SKM-1 treated with dmso at 0.1 percent for 144 hours (cell line): ENCODE measurements around the gene NSUN3.

ENCODE experiments used
- DNase-seq: peaks from one replicate; lab custom pipeline; 2025; ENCODE audit not compliant: unreplicated experiment; lab: John Stamatoyannopoulos, UW

The NSUN3 gene

DNA sequence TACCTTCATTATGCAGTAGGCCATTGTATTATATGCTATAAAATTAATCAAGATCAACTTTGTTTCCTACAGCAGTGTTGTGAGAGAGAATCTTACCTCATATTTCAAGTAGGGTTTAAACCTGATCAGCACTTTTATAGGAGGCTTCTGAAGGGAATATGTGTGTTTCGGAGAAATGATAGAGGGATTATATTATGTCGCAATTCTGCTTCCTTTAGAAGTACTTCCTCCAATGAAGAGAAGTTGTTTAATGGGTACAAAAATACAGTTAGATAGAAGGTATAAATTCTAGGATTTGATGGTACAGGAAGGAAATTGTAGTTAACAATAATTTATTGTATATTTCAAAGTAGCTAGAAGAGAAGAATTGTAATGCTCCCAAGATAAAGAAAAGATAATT lies 54.9 kb downstream of the NSUN3 start:
- DNase-seq: no peak

GRCh38 chr3:94118390-94118789 lies 55.5 kb downstream of the NSUN3 start:
- no peak for DNase-seq

DNA sequence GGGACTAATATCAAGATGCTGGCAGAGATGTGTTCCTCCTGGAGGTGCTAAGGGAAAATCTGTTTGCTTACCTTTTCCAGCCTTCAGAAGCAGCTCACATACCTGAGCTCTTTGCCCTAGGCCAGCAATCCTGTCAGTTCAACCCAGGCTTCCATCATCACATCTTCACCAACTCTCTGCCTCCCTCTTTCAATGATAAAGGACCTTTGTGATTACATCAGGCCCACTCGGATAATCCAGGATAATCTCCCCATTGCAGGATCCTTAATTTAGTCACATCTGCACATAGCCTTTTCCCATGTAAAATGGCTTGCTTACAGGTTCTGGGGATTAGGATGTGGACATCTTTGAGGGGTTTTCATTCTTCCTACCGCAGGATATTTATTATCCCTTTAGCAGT lies 58.3 kb downstream of the NSUN3 start:
- DNase-seq: no peak

- DNase-seq: no peak
Measured at GRCh38 chr3:94127115-94127514, 64.3 kb downstream of the NSUN3 start.

GRCh38 chr3:94130690-94131089 lies 67.8 kb downstream of the NSUN3 start:
- no peak for DNase-seq

DNA sequence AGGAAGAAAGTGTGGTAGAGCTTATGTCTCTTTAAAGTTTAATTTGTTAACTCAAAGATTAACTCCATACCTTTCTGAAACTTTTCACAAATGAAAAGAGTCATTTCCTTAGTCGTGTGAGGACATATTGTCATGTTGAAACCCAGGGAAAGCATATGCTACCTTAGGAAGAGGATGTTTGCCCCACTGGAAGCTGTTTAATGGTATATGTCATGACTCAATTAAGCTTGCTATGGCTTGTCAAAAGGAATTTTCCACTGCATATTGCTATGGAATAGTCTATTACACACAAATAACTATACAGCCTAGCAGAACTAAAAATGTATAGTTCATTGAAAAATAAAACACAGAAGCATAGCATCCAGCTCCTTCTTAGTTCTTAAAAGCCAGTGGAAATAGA lies 69.9 kb downstream of the NSUN3 start:
- no peak for DNase-seq

DNA sequence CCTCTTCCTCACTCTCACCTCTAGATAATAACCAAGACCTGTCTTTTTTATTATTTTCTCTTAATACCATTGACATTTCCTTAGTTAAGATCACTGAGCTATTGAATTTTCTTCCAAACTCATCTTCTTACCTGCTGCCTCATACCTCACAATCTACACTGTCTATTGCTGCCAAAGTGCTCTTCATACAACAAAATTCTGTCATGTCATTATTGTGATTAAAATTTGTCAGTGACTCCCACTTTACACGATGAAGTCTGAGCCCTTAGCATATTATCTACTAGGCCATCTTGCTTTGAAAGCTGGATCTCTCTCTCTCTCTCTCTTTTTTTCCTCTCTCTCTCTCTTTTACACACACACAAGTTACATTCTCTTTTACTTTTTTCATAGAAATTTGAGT lies 73.3 kb downstream of the NSUN3 start:
- no peak for DNase-seq

DNA sequence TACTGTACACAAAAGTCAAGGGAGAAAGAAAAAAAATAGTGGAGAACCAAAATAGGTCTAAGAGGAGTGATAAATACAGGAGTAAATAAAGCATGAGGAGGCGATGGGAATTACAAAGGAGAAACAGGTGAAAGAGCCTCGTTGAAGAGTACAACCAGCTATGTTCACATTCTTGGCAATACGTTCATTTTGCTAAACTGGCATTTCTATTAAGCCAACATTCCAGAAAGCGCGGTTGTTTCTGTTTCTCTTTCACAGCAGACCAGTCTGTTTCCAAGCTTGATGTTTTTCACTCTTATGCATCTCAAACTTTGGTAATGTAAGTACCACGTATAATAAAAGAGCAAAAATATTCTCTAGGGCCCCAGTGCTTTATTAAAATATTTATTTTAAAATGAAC lies 74.5 kb downstream of the NSUN3 start:
- no peak for DNase-seq

- no peak for DNase-seq
Measured at GRCh38 chr3:94146455-94146854, 83.6 kb downstream of the NSUN3 start.

- no peak for DNase-seq
Measured at GRCh38 chr3:94147012-94147411, 84.2 kb downstream of the NSUN3 start.

GRCh38 chr3:94150113-94150512 lies 87.3 kb downstream of the NSUN3 start:
- no peak for DNase-seq

- no peak for DNase-seq
Measured at GRCh38 chr3:94156626-94157025, 93.8 kb downstream of the NSUN3 start.

DNA sequence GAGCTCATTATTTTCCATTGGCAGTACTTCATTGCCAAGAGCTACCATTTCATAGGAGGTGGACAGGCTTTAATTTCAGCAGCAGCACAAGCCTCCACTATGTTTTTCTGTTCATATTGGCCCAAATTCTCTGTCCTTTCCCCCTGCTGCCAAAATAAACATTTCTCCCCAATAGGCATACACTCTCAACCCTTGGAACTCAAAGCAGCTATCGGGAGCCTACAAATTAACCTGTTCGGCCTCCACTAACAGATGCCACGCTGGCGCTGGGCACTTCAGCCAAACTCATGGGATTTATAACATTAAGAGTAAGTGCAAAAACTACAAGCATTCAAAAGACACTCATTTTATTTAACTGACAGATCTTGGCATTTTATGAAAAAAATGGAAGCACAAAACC lies 95.7 kb downstream of the NSUN3 start:
- no peak for DNase-seq

- no peak for DNase-seq
Measured at GRCh38 chr3:94159062-94159828, 96.4 kb downstream of the NSUN3 start.

DNA sequence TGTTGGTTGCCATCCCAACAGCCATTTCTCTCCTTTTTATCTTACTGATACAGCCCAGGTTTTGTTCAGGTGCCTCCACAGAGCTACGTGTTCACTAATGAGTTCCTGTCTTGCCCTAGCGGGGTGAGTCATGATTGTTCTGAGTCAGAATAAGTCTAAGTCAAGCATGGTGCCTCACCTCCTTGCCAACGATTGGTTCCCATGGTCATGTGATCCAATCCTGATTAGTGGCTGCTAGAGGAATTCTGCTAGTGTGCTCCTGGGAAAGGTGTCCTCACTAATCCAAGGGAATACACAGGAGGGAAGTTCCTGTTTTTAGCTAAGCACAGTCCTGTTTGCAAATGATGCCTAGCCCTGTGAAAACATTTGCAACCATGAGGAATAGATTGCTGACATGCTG lies 99.8 kb downstream of the NSUN3 start:
- DNase-seq: no peak

- no peak for DNase-seq
Measured at GRCh38 chr3:94167346-94167745, 104.5 kb downstream of the NSUN3 start.

DNA sequence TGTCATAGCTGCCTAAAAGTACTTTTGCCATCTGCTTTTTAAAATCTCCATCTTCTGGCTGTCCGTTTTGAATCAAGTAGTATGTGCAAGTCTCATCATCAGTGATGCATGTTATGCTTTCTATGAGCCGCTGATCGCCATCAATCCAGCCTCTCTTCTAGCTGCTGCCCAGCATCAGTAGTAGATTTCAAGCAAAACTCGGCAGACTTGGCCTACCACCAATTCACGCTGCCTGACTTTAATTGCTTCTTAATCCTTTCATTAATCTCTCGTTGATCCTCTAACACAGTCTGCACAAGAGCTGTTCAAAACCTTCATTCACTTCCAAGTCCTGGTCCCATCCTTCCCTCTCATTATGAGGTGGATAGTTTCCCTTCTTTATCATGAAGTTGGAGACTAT lies 104.9 kb downstream of the NSUN3 start:
- DNase-seq: no peak

DNA sequence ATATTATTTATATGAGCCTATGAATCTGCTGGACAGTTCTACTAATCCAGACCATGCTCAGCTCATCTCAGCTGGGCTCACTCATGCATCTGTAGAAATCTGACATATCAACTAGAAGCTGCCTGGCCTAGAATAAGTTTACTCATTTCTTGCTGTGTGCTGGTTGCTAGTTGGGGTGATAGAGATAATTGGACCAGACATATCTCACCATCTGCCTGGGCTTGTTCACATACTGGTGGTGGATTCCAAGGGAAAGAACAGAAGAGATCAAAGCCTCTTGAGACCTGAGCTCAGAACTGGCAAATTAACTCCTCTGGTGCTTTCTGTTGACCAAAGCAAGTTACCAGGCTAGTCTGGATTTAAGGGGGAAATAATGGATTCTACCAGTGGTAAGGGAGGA lies 109.1 kb downstream of the NSUN3 start:
- no peak for DNase-seq

- DNase-seq: no peak
Measured at GRCh38 chr3:94172695-94173310, 109.9 kb downstream of the NSUN3 start.

- no peak for DNase-seq
Measured at GRCh38 chr3:94173673-94174434, 111.0 kb downstream of the NSUN3 start.

- DNase-seq: no peak
Measured at GRCh38 chr3:94175677-94176076, 112.8 kb downstream of the NSUN3 start.
